ENCODE results near the gene CPLX3. TPM values are rescaled to one million over a fixed set of nuclear protein-coding genes. Genes with fewer than 3 reads are reported as not detected.

CPLX3 gene
- total and polyA plus RNA-seq, 2 donors (not counting 3 experiments of a cell fraction or from before 2014, with no cell fraction given) = not detected

- H3K79me2 ChIP-seq (ENCODE audit: control insufficient read depth, insufficient read depth, low read length) = peaks cover 61% of the 10 kb centered on the region
- peaks cover 41% of the 10 kb centered on the region for H3K4me1 ChIP-seq (ENCODE audit: control insufficient read depth, extremely low read depth, insufficient read depth, low read length)
- H3K27me3 ChIP-seq (ENCODE audit: control insufficient read depth in 2 of 2, insufficient read depth in 2 of 2, low read length in 2 of 2) = no peaks in the 10 kb centered on the region
- TF ChIP-seq POLR2A (IDR thresholded peaks at IDR 0.05; ENCODE audit: low read depth, low read length) (no peak), JUN (IDR thresholded peaks at IDR 0.05; ENCODE audit: borderline replicate concordance, insufficient read depth, insufficient read length, low read depth) (no peak), MYC (IDR thresholded peaks at IDR 0.05; ENCODE audit: low read depth, low read length) (no peak), EZH2 (IDR thresholded peaks at IDR 0.05; ENCODE audit: borderline replicate concordance, low read depth, low read length, severe bottlenecking) (no peak), CTCF (IDR thresholded peaks at IDR 0.05; ENCODE audit: extremely low read depth in 1 of 2, insufficient read depth in 1 of 2, low read depth in 1 of 2, low read length in 2 of 2) (no peak), MAX (IDR thresholded peaks at IDR 0.05; ENCODE audit: insufficient read depth, insufficient read length) (no peak), GATA2 (IDR thresholded peaks at IDR 0.05; ENCODE audit: insufficient read depth, insufficient read length, low read depth, low read length) (no peak), FOS (IDR thresholded peaks at IDR 0.05; ENCODE audit: borderline replicate concordance, insufficient read depth, low read length) (no peak), POLR2AphosphoS5 (IDR thresholded peaks at IDR 0.05; ENCODE audit: insufficient read depth, low read depth, low read length) (no peak)
- H3K36me3 ChIP-seq (ENCODE audit: control insufficient read depth in 2 of 2, extremely low read depth in 1 of 2, insufficient read depth in 2 of 2, low read length in 2 of 2) = no peaks in the 10 kb centered on the region
- no peak overlapping the region for H3K9ac ChIP-seq (replicated peaks; ENCODE audit: extremely low read depth, insufficient read depth, low read length)
- BruUV-seq (replicated peaks) = no TSS peak
- dilution Hi-C loops (cut with MboI; ENCODE audit: extremely low pct_ligation_motif_present, low sequenced_read_pairs) (no loop called here), intact Hi-C loops (cut with micrococcal nuclease) (no loop called here)
- DNase-seq (ENCODE audit: low read depth, low spot score) = no peak
- no peak overlapping the region for H3K4me3 ChIP-seq (replicated peaks in 1 of 3; ENCODE audit: insufficient read depth in 1 of 3, low read depth in 1 of 3, low read length in 3 of 3)
- CTCF ChIA-PET = interaction anchor here (6.4 kb wide), 1 partner anchor 34 kb away, joined by 54 read pairs; no protein-coding TSS in a partner anchor
- no peaks in the 10 kb centered on the region for H4K20me1 ChIP-seq (replicated peaks; ENCODE audit: control insufficient read depth, extremely low read depth, insufficient read depth, low read length)
- H3K9me3 ChIP-seq (replicated peaks; ENCODE audit: control insufficient read depth, insufficient read depth, low read length) = no peaks in the 10 kb centered on the region
- H3K9me1 ChIP-seq (replicated peaks; ENCODE audit: control insufficient read depth, extremely low read depth, insufficient read depth, low read length) = no peaks in the 10 kb centered on the region
- H3K4me2 ChIP-seq (ENCODE audit: insufficient read depth, low read length) = peak overlapping the region; percentile 36
- peak overlapping the region; percentile 24 for H3K27ac ChIP-seq (ENCODE audit: insufficient read depth, low read depth, low read length)
- FAIRE-seq = no peak
- no peak overlapping the region for H2AFZ ChIP-seq (ENCODE audit: low read depth, low read length)
- POLR2A ChIA-PET = no interaction called here
Observed at GRCh38 chr15:74867466-74868038, 41.1 kb downstream of the CPLX3 start.

Measured in endothelial cell of umbilical vein (primary cell).